Hematopoietic multipotent progenitor cell treated with erythropoietin and hydrocortisone succinate and interleukin-3 and kit ligand, for 15 days (in vitro differentiated cells): ENCODE data around the gene ATAD3A.
"Not testable (repeated sequence)": the region's sequence is repeated elsewhere in the genome, so short reads cannot be mapped to it uniquely, and the experiment has no call there.

ENCODE experiments used
- DNase-seq: peaks from one replicate; pipeline ENCODE4 v3.0.0-alpha.2; 2015; ENCODE audit warnings: low spot score

ATAD3A gene

GRCh38 chr1:1556505-1556904, 44.5 kb downstream of the ATAD3A start:
- DNase-seq: no peak

GRCh38 chr1:1556961-1557360, 45.0 kb downstream of the ATAD3A start:
- DNase-seq: not testable (repeated sequence)

GRCh38 chr1:1557688-1558087, 45.7 kb downstream of the ATAD3A start:
- not testable (repeated sequence) for DNase-seq

- DNase-seq: no peak
Measured at GRCh38 chr1:1558591-1558990, 46.6 kb downstream of the ATAD3A start.

- DNase-seq: no peak
Measured at GRCh38 chr1:1559066-1559465, 47.1 kb downstream of the ATAD3A start.

GRCh38 chr1:1560178-1560577, 48.2 kb downstream of the ATAD3A start:
- DNase-seq: no peak

GRCh38 chr1:1561801-1562470, 50.0 kb downstream of the ATAD3A start:
- DNase-seq: no peak

GRCh38 chr1:1562556-1563195, 50.7 kb downstream of the ATAD3A start:
- DNase-seq: no peak

- no peak for DNase-seq
Measured at GRCh38 chr1:1563688-1564087, 51.7 kb downstream of the ATAD3A start.

GRCh38 chr1:1564268-1564667, 52.3 kb downstream of the ATAD3A start:
- no peak for DNase-seq

GRCh38 chr1:1565340-1565739, 53.4 kb downstream of the ATAD3A start:
- DNase-seq: no peak

GRCh38 chr1:1567152-1567875, 55.4 kb downstream of the ATAD3A start:
- no peak for DNase-seq

- no peak for DNase-seq
Measured at GRCh38 chr1:1567891-1568291, 55.9 kb downstream of the ATAD3A start.

GRCh38 chr1:1569341-1569740, 57.4 kb downstream of the ATAD3A start:
- DNase-seq: no peak

GRCh38 chr1:1573843-1574720, 62.1 kb downstream of the ATAD3A start:
- peak; percentile 78 for DNase-seq

GRCh38 chr1:1574721-1575537, 63.0 kb downstream of the ATAD3A start, which contains the start of gene SSU72:
TSS of gene SSU72 (minus strand) at chr1:1574863. CDS start at chr1:1574557, 306 bp downstream.
- peak; percentile 94 for DNase-seq

- no peak for DNase-seq
Measured at GRCh38 chr1:1577367-1578011, 65.5 kb downstream of the ATAD3A start.

- no peak for DNase-seq
Measured at GRCh38 chr1:1578371-1578940, 66.5 kb downstream of the ATAD3A start.

- no peak for DNase-seq
Measured at GRCh38 chr1:1582585-1583346, 70.8 kb downstream of the ATAD3A start.
